ENCODE measurements around the gene SLC10A6. TPM values are rescaled to one million over a fixed set of nuclear protein-coding genes. Genes with fewer than 3 reads are reported as not detected.
"Not testable (repeated sequence)": the region's sequence is repeated elsewhere in the genome, so short reads cannot be mapped to it uniquely, and the experiment has no call there.

Gene SLC10A6
- total and polyA plus RNA-seq, 4 donors = 0.08 to 0.95 (median 0.25) TPM

DNA sequence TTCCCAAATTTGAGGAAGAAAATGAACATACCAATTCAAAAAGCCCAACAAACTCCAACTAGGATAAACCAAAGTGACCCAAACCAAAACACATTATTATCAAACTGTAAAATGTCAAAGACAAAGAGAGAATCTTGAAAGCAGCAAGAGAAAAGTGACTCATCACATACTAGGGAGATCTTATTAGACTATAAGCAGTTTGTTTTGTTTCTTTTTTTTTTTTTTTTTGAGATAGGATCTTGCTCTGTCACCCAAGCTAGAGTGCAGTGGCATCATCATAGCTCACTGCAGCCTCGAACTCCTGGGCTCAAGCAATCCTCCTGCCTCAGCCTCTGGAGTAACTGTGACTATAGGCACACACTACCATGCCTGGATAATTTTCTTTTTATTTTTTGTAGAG lies 30.5 kb upstream of the SLC10A6 start:
- Histone ChIP-seq H3K27me3 (ENCODE audit: control insufficient read depth in 3 of 3, insufficient read depth in 3 of 3, low read length in 2 of 3) (no peaks in the 10 kb centered on the region), H3K36me3 (ENCODE audit: control insufficient read depth in 4 of 4, insufficient read depth in 4 of 4, low read length in 4 of 4) (no peaks in the 10 kb centered on the region), H3K4me1 (ENCODE audit: control insufficient read depth in 5 of 5, insufficient read depth in 5 of 5, low read length in 5 of 5) (no peaks in the 10 kb centered on the region), H3K4me3 (no peak overlapping the region), H3K9me3 (ENCODE audit: control insufficient read depth in 4 of 4, insufficient read depth in 3 of 4, low read length in 3 of 4) (peaks cover 0 to 14% (median 9%) of the 10 kb centered on the region in 4 donors), H3K9ac (ENCODE audit: insufficient read depth in 1 of 2, low read length in 2 of 2) (no peak overlapping the region), H3K27ac (ENCODE audit: low read depth in 1 of 2, low read length in 1 of 2) (no peak overlapping the region)
- DNase-seq = no peak
- TF ChIP-seq, protein P1, sequence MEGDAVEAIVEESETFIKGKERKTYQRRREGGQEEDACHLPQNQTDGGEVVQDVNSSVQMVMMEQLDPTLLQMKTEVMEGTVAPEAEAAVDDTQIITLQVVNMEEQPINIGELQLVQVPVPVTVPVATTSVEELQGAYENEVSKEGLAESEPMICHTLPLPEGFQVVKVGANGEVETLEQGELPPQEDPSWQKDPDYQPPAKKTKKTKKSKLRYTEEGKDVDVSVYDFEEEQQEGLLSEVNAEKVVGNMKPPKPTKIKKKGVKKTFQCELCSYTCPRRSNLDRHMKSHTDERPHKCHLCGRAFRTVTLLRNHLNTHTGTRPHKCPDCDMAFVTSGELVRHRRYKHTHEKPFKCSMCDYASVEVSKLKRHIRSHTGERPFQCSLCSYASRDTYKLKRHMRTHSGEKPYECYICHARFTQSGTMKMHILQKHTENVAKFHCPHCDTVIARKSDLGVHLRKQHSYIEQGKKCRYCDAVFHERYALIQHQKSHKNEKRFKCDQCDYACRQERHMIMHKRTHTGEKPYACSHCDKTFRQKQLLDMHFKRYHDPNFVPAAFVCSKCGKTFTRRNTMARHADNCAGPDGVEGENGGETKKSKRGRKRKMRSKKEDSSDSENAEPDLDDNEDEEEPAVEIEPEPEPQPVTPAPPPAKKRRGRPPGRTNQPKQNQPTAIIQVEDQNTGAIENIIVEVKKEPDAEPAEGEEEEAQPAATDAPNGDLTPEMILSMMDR (IDR thresholded peaks at IDR 0.05; ENCODE audit: control extremely low read depth, extremely low read depth) = no peak
- 75 to 81% methylated on average over 1 of the region's 1 CpG for WGBS, 2 donors
- ATAC-seq (ENCODE audit: insufficient read depth, low FRiP score) = no peak

DNA sequence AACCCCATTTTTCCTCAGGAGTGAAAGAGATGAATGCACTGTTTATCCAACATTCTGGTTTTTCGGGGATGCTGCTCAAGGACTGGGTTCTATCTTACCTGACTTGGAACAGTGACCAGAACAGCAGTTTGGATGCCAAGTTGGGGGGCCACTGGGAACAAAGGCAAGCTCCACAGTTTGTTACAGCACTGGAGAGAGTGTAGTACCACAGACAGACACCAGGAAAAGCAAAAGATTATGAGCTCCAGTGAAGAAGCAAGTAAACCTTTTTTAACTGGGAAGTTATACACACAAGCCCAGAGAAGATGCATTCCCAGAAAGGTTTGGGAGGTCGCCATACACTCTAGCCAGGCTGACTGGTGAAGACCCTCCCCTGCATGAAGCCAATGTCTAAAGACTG lies 29.5 kb upstream of the SLC10A6 start:
- ATAC-seq (ENCODE audit: insufficient read depth, low FRiP score) = no peak
- Histone ChIP-seq H3K36me3 (ENCODE audit: control insufficient read depth in 4 of 4, insufficient read depth in 4 of 4, low read length in 4 of 4) (no peaks in the 10 kb centered on the region), H3K9me3 (ENCODE audit: control insufficient read depth in 4 of 4, insufficient read depth in 3 of 4, low read length in 3 of 4) (peaks cover 0 to 14% (median 9%) of the 10 kb centered on the region in 4 donors), H3K4me3 (no peak overlapping the region), H3K4me1 (ENCODE audit: control insufficient read depth in 5 of 5, insufficient read depth in 5 of 5, low read length in 5 of 5) (no peaks in the 10 kb centered on the region), H3K9ac (ENCODE audit: insufficient read depth in 1 of 2, low read length in 2 of 2) (no peak overlapping the region), H3K27ac (ENCODE audit: low read depth in 1 of 2, low read length in 1 of 2) (no peak overlapping the region), H3K27me3 (ENCODE audit: control insufficient read depth in 3 of 3, insufficient read depth in 3 of 3, low read length in 2 of 3) (no peaks in the 10 kb centered on the region)
- WGBS, 2 donors = 94 to 98% methylated on average over 2 of the region's 2 CpGs
- DNase-seq = no peak
- TF ChIP-seq, protein P1 (IDR thresholded peaks at IDR 0.05; ENCODE audit: control extremely low read depth, extremely low read depth) = no peak

DNA sequence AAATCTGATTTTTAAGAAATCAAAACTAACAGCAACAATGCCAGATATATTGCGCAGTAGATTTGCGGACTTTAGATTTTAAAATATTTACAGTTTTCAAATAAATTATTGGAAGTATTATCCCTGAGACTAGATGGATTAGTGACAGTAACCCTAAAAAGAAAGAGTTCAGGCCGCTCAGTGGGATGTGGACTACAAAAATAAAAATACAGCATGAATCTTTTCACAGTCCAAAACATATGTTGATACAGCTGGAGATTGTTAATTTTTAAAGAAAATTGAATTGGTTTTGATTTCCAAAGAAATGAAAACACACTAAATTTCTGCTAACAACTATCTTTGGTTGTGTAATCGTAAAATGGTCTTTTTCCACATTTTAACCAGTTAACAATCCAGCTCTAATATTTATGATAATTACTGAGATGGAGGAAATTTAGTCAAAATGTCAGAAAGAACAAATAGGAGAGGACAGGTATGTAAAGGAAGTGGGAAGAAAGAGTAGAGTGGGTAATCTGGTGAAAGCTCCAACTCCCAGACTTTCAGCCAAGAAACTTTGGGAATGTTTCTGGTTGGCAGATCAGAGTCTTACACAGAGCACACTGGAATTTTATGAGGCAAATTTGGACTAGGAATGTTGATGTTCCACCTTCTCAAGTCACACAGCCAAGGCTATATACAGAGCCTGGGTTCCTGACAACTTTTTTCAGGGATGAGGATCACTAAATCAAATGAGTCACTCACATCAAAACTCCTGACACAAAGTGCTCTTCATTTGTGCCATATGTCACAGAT lies 27.9 kb upstream of the SLC10A6 start:
- peaks cover 0 to 14% (median 9%) of the 10 kb centered on the region in 4 donors for H3K9me3 ChIP-seq (ENCODE audit: control insufficient read depth in 4 of 4, insufficient read depth in 3 of 4, low read length in 3 of 4)
- no peak overlapping the region for H3K9ac ChIP-seq (ENCODE audit: insufficient read depth in 1 of 2, low read length in 2 of 2)
- no peaks in the 10 kb centered on the region for H3K36me3 ChIP-seq (ENCODE audit: control insufficient read depth in 4 of 4, insufficient read depth in 4 of 4, low read length in 4 of 4)
- no peak overlapping the region for H3K4me3 ChIP-seq
- DNase-seq = no peak
- 89 to 91% methylated on average over 4 of the region's 4 CpGs for WGBS, 2 donors
- no peak for ATAC-seq (ENCODE audit: insufficient read depth, low FRiP score)
- no peaks in the 10 kb centered on the region for H3K27me3 ChIP-seq (ENCODE audit: control insufficient read depth in 3 of 3, insufficient read depth in 3 of 3, low read length in 2 of 3)
- H3K27ac ChIP-seq (ENCODE audit: low read depth in 1 of 2, low read length in 1 of 2) = no peak overlapping the region
- TF ChIP-seq, protein P1 (IDR thresholded peaks at IDR 0.05; ENCODE audit: control extremely low read depth, extremely low read depth) = no peak
- no peaks in the 10 kb centered on the region for H3K4me1 ChIP-seq (ENCODE audit: control insufficient read depth in 5 of 5, insufficient read depth in 5 of 5, low read length in 5 of 5)

DNA sequence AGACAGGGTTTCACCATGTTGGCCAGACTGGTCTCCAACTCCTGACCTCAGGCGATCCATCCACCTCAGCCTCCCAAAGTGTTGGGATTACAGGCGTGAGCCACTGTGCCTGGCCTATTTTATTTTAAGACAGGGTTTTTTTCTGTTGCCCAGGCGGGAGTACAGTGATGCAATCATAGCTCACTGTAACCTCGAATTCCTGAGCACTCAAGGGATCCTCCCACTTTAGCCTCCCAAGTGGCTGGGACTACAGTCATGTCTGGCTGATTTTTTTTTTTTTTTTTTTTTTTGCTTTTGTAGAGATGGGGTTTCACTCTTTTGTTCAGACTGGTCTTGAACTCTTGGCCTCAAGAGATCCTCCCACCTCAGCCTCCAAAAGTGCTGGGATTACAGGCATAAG lies 26.3 kb upstream of the SLC10A6 start:
- not testable (repeated sequence) for H3K27ac ChIP-seq (ENCODE audit: low read depth in 1 of 2, low read length in 1 of 2); H3K9ac ChIP-seq (ENCODE audit: insufficient read depth in 1 of 2, low read length in 2 of 2); H3K4me1 ChIP-seq (ENCODE audit: control insufficient read depth in 5 of 5, insufficient read depth in 5 of 5, low read length in 5 of 5); H3K27me3 ChIP-seq (ENCODE audit: control insufficient read depth in 3 of 3, insufficient read depth in 3 of 3, low read length in 2 of 3); ATAC-seq (ENCODE audit: insufficient read depth, low FRiP score); DNase-seq; H3K36me3 ChIP-seq (ENCODE audit: control insufficient read depth in 4 of 4, insufficient read depth in 4 of 4, low read length in 4 of 4); H3K4me3 ChIP-seq
- peaks cover 0 to 14% (median 9%) of the 10 kb centered on the region in 4 donors for H3K9me3 ChIP-seq (ENCODE audit: control insufficient read depth in 4 of 4, insufficient read depth in 3 of 4, low read length in 3 of 4)
- WGBS, 2 donors = 84 to 85% methylated on average over 4 of the region's 4 CpGs
